GM18858 (cell line): ENCODE results near the gene ABHD17A.
"Not testable (repeated sequence)": the region's sequence is repeated elsewhere in the genome, so short reads cannot be mapped to it uniquely, and the experiment has no call there.

Experiments used
- ATAC-seq: cut with Tn5 transposase; IDR thresholded peaks from one replicate; pipeline ENCODE4 v1.9.1; 2021; ENCODE audit not compliant: unreplicated experiment

ABHD17A gene

DNA sequence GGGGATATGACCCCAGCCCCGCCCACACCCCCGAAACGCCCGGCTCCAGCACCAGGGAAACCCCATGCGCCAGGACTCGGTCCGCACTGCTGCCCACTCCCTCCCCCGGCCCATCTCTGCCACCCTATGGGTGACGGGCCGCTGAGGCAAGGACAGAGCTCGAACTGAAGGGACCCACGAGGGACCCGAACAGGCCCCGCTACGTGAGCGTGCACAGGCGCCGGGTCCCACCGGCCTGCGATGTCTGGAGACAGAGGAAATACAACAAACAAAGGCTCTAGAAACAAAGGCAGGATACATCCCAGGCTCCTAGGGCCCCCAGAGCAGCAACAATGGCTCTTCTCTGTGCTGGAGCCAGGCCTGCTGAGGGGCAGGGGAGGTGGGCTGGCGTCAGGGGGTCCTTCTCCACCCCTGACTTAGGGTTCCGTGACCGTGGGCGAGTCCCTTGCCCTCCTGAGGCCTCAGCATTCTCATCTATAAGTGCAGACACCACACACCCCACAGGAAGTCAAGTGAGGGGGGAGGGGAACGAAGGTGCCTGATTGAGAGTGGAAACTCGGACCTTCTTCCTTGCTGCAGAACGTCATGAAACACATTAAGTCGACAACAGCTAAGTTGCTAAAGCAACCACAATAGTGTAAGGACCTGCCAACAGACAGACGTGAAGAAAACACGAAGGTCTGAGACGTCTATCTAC is 3.1 kb downstream of the ABHD17A start:
- no peak for ATAC-seq

DNA sequence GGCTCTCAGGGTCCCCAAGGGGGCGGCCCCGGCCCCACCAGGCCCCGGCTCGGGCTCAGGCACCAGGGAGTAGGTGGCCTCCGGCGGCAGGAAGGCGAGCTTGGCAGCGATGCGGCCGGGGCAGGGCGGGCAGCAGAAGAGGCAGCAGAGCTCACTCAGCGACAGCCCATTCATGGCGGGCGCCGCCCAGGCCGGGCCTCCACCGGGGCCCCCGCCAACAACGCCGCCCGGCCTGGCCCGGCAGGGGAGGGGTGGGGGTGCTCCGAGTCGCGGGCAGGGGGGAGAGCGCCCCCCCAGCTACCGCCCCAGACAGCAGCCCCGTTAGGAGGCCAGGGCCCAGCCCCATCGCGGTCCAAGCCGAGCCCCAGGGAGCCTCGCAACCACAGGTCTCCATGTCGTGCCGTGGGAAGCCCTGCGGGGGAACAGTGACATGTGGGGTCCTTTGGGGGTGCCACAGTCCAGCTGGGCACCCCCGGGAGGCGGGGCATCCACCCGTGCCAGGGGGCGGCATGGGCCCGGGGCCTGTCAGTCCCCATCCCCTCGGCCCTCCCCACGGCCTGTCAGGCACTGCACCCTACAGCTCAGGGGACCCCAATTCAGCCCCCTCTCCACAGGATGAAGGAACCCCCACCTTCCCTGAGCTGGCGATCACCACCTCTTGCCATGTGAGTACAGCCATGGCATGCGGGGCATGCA is 3.8 kb downstream of the ABHD17A start:
- not testable (repeated sequence) for ATAC-seq

DNA sequence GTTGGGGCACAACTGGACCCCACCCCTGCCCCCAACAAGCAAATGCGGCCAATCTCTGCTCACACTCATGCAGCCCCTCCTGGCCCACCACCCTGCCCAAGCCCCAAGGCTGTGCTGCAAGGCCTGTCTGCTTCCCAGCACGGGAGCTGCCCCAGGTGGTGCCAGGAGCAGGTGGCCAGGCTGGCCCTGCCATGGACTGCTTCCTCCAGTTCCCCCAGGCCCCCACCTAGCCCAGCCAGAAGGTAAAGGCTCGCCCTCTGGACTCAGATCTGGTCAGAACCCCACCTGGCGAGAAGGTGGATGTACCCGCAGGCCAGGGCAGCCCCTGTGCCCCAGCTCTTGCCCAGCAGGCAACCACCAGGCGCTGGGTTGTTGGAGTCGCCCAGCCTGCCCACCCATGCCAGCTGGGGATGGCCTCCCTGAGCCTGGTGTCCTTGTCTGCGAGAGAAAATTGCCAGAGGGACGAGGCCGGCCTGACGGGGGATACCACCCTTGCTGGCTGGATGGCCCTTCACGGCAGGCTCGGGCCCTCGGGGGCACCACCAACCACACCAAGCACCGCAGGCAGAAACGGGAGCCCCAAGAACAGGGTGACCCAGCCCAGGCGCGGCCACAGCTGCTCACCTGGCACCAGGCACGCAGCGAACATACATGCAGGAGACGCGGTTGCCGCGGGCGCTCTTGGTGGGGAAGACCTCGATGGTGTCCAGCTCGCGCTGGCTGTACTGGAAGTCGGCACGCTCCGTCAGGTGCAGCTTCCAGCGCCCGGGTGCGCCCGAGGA is 4.5 kb downstream of the ABHD17A start:
- ATAC-seq = no peak

DNA sequence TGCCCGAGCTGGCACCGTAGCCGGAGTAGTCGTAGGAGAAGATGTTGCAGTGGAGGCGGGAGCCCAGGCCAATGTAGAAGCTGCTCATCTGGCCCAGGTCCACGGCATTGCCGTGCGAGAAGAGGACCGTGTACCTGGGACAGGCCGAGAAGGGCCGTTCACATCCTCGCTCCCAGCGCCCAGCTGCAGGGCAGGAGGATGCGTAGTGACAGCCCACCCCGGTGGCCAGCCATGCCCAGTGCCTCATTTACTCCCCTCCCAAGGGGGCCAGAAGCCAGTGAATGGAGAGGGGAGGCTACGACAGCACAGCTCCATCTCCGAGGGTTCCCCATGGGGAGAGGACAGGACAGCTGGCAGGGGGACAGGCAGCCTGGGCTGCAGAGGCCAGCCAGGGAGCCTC is 5.3 kb downstream of the ABHD17A start:
- ATAC-seq = not testable (repeated sequence)

DNA sequence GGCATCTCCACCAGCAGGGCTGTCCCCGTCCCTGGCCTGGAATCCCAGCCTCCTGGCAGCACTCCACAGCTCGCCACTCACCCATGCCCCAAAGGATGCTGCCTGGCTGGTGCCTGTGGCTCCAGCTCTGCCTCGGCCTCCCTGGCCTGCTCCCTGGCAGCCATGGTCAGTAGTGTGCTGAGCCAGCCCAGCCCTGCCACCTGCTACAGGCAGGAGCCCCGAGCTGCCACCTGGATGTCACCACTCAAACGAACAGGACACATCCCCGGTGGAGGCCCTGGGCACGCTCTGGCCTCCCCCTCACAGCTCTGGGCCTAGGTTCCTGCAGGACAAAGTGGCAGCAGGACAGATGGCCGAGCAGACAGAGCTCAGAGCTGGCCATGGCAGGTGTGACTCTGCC is 6.7 kb downstream of the ABHD17A start:
- not testable (repeated sequence) for ATAC-seq

DNA sequence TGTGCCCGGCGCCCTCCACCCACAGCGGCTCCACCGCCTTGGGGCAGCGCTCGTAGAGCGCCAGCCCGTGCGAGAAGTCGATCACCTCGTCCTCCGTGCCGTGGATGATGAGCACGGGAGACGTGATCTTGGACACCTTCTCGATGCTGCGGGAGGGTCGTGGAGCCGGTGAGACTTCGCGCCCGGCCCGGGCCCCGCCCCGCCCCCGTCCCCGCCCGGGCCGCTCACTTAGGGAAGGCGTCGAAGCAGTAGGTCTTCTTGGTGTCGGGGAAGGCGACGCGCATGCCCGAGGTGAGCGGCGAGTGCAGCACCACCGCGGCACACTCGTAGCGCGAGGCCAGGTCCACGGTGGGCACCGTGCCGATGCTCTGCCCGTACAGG is 8.0 kb downstream of the ABHD17A start:
- not testable (repeated sequence) for ATAC-seq

DNA sequence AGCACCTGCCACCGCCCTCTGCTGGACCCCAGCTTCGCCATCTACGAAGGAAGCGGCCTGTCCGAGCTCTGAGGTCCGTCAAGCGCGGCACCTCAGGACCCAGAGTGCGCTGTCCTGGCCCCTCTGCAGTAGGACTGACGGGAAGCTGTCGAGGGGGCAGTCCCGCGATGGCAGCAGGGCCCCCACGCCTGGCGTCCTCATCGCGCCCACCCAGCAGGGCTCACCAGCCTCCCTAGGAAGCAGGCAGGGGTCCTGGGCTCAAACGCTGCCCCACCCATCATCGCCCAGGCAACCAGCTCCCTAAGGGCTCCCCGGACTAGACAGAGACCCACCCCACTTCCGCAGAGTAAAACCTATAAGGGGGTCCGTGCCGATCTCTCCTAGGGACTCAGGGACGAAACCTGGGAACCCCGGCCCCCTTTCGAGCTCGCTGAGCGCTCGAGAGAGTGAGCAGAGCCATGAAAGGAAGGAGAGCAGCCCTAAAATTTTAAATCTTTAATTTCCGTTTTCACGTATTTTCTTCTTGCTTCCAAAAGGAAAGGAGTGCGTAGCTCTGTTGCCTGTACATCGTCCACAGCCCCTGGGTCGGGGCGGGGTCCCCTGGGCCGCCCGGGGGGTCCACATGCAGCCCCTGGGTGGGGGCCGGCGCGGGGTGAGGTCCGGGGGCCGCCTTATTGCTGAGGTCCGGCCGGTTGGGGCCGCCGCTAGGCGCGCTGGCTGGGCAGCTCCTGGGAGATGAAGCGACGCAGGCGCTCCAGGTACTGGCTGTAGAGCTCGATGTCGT is 8.6 kb downstream of the ABHD17A start:
- ATAC-seq = not testable (repeated sequence)

DNA sequence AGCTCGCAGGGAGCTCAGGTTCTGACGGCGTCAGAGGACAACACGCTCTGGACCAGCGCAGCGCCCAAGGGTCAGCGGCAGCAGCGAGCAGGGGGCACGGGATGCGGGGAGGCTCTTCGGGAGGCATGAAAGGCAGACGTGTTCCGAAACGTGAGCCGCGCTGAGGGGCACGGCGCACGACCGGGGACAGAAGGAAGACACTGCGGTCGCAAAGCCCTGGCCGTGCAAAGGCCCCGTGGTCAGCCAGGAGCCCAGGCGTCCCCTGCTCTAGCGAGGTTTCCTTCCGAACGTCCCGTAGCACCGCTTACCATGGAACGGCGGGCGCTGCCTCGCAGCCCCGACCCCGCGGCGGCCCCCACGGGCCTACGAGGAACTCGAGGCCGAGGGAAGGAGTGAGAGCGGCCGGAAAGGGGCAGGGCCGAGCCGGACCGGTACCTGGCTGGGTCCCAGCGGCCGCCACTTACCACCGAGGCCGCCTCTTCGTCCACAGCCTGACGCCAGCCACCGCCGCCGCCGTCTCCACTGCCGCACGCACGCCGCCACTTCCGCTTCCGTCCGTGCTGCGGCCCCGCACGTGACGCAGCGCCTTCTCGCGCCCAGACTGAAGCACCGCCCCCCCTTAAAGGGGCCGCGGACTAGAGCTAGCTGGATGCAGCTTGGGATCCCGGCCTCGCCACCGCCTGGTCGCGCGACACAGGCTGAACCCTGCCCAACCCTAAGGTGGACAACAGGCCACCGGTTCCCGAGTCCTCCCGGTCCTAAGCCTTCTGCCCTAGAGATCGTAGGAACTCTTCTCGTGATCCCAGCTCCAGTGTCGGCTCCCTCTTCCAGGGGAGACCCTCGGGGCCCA is 9.4 kb downstream of the ABHD17A start:
- ATAC-seq = peak; percentile 62

DNA sequence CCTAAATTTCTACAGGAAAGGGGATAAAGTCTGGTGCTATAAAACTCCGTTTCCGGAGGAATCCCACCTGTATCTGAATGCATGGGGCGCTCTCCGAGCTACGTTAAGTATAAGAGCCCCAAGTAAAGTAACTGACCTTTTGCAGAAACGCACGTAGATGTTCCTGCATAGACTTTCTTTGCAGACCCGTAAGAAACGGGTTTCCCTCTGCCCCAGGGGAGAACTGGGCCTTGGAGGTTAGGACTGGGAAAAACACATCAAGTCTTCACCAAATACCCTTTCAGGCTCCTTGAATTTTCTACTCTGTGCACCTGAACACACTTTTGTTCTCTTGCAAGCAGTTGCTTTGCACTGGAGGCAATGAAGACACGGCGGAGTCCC is 10.0 kb downstream of the ABHD17A start:
- not testable (repeated sequence) for ATAC-seq

DNA sequence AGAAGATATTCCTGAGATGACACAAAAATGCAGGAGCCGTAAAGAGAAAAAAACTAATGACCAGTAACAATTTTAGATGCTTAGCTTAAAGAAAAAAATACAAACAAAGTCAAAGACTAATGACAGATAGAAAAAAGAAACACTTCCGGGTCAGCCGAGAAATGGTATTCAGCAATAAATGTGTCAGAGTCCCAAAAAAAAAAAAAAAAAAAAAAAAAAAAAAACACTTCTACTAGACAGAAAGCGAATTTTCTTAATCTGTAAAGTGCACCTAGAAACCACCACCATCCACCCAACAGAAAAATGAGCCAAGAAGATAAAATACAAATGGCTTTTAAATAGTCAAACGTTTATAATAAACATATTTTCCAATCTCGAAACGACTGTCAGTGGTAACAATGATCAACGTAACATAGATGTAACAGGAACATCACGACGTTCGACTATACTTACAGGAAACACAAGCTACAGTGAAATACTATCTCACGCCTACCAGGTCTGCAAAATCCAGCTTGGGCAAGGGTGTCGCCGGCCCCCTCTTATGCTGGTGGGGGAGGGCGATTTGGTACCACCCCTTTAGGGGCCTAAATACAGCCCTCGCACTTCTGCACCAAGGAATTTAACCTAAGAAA is 10.6 kb downstream of the ABHD17A start:
- no peak for ATAC-seq

DNA sequence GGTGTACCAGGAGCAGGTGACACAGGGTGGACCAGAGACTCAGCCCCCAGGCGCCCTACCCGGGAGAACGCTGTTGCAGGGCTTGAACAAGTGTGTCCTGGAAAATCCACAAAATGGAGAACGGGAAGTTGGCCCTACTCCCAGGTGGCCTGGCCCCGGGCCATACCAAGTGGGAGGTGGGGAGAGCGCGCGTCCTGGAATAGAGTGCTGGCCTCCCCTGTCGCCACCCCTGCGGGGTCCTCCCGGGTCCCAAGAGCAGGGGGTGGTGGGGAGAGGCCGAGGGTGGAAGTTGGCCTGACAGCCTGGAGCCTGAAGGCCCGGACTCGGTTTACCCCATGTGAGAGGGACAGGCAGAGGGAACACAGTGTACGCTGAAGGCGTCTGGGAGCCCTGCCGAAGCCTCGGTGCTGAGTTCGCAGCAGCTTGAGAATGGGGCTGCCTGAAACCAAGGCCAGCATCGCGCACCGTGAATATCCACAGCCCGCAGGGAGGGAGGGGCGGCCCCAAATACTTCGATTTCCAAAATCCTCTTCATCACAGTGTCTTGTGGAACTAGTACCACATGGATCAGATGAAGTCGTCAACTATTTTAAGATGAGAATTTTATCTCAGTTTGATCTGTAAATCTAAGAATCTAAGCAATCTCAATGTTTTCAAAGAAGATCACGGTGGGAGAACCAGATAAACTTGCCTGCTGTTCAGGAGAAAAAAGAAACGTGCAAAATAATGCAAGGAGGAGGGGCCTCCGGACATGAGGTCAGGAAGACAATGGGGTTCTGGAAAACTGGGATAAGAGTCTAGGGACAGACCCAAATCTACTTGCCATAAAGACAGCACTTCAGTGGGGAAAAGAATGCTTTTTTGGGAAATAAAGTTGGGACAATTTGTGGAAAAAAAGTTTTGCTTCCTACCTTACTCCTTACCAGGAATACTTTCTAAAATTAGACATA is 11.5 kb downstream of the ABHD17A start:
- no peak for ATAC-seq

DNA sequence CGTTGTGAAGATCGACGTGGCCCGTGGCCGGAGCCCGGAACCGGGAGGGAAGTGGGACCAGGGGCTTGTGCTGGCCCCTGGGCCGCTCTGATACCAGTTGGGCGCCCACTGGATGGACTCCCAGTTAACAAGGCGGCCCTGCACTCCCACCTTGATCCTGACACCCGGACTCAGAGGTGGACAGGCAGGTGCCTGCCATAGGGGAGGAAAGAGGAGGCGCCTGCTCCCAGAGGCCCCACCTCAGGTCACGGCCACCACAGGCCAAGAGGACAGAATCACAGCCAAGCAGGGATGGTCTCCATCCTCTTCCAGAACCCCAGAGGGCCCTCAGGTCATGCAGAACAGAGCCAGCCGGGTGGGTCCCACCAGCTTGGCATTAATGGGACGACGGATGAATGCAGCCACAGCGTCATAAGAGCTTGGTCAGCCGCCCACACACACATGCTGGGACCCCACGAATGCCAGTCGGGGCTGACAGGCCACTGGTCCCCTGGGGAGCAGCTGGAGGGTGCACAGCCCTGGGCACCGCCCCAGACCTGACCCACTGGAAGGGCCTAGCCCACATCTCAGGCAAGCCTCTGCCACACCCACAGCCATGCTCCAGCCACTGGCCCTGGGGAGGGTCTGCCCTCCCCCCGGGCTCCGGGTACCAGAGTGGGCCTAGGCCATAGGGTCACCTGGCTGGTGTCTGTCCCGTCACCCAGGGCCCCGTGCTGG is 12.3 kb downstream of the ABHD17A start:
- no peak for ATAC-seq

DNA sequence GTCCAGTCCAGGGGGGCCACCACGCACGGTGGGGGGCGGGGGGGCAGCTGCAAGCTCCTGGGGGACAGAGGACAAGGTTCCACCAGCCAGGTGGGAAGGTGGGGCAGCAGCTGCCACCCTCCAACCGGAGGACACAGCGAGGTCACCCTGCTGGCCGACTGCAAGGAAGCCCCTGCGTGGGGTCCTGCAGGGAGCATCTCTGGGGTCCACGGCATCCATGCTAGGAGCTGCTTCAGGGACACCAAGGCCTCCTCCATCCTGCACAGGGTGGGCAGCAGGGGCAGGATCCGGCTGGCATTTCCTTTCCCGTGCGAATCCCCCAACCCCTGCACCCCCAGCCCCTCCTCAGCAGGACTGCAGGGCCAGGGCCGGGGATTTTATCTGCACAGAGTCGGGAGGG is 13.7 kb downstream of the ABHD17A start:
- no peak for ATAC-seq

DNA sequence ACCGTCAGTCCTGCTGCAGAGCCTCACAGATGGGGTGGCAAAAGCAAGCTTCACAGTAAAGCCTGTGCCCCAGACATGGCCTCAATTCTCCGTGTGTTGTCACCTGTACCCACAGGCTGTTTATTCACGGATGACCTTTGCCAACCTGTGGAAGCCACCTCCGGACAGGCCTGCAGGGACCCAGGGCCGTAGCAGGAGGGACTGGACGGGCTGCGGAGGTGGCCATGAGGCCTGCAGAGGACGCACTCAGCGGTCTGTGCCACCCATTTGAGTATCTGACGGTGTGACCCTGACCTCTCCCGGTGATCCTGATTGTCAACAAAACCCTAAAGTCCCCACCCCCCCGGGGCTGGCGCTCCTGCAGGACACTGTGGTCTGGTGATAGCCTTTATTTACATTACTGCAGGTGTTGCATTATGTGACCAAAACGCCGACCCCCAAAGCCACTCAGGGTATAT is 14.1 kb downstream of the ABHD17A start:
- ATAC-seq = no peak

DNA sequence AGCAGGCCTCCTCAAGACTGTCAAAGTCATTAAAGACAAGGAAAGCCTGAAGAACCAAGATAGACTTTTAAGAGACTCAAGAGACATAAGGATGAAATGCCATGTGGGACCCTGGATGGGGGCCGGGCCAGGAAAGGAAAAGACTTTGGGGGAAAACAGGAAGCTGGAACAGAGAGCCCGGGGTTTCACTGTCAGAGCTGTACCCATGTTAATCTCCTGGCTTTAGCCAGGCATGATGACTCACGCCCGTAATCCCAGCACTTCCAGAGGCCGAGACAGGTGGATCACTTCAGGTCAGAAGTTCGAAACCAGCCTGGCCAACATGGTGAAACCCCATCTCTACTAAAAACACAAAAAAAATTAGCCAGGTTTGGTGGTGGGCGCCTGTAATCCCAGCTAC is 16.3 kb downstream of the ABHD17A start:
- no peak for ATAC-seq

DNA sequence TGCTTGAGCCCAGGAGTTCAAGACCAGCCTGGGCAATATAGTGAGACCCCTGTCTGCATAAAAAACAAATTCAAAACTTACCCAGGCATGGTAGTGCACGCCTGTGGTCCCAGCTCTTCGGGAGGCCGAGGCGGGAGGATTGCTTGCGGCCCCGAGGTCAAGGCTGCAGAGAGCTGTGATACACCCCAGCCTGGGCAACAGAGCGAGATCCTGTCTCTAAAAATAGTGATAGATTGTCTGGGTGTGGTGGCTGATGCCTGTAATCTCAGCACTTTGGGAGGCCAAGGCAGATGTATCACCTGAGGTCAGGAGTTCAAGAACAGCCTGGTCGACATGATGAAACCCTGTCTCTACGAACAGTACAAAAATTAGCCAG is 18.0 kb downstream of the ABHD17A start:
- ATAC-seq = no peak

DNA sequence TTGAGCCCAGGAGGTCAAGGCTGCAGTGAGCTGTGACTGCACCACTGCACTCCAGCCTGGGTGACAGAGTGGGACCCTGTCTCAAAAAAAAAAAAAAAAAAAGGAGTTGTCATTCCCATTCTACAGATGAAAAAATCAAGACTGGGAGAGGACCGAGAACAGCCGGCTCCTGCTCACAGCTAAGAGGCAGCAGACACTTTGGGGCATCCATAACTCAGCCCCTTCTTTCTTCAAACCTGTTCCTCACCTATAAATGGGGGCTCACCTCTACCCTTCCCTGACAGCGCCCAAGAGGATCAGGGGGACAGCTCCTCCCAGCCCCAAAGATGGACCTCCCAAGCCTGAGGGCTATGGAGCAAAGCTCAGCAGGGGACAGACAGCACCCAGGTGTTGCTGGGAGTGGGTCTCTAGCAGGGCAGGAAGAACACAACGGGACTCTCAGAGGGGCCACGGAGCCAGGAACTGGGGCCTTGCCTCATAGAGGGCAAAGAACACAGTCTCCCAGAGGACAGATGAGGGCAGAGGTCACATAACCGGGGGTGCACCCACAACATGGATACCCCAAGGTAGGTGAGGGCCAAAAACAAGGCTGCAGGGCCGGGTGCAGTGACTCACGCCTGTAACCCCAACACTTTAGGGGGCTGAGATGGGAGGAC is 18.5 kb downstream of the ABHD17A start:
- ATAC-seq = no peak
